GM23338 (cell line): ENCODE measurements around the gene DEUP1. TPM values are rescaled to one million over a fixed set of nuclear protein-coding genes. Genes with fewer than 3 reads are reported as not detected.

Experiments used
- ATAC-seq: fragments of 200-7000 bp; cut with Tn5 transposase; 3 replicates; pipeline ENCODE4 v1.9.1; 2020
- DNase-seq: peaks from one replicate; pipeline ENCODE4 v3.0.0-alpha.2; 2015; ENCODE audit warnings: low spot score
- H2AFZ ChIP-seq: fragments of 200-600 bp; sonication (generic); 2 replicates; pipeline ENCODE4 v1.8.0; 2016; ENCODE audit warnings: antibody characterized with exemption, mild to moderate bottlenecking, moderate library complexity
- H3F3A ChIP-seq: fragments of 200-600 bp; sonication (generic); replicated peaks from 2 replicates; pipeline ENCODE4 v1.8.0; 2017; ENCODE audit warnings: antibody characterized with exemption, mixed run types, low read depth
- H3K27ac ChIP-seq: fragments of 200-600 bp; sonication (generic); 2 replicates; pipeline ENCODE4 v1.6.1; 2016; ENCODE audit warnings: low read depth
- H3K27me3 ChIP-seq: fragments of 200-600 bp; sonication (generic); 2 replicates; pipeline ENCODE4 v1.8.0; 2016; ENCODE audit warnings: mild to moderate bottlenecking, mixed run types, moderate library complexity; ENCODE audit not compliant: insufficient read depth
- H3K36me3 ChIP-seq: fragments of 200-600 bp; sonication (generic); 2 replicates; pipeline ENCODE4 v1.8.0; 2016; ENCODE audit warnings: mild to moderate bottlenecking; ENCODE audit not compliant: insufficient read depth
- H3K4me1 ChIP-seq: fragments of 200-600 bp; sonication (generic); 2 replicates; pipeline ENCODE4 v1.8.0; 2016; ENCODE audit warnings: mild to moderate bottlenecking, moderate library complexity; ENCODE audit not compliant: insufficient read depth
- H3K4me2 ChIP-seq: fragments of 200-600 bp; sonication (generic); 2 replicates; pipeline ENCODE4 v1.7.1; 2017; ENCODE audit warnings: mixed run types
- H3K4me3 ChIP-seq: fragments of 200-600 bp; sonication (generic); 2 replicates; pipeline ENCODE4 v1.6.1; 2016; ENCODE audit warnings: mixed run types
- H3K79me2 ChIP-seq: fragments of 200-600 bp; sonication (generic); replicated peaks from 2 replicates; pipeline ENCODE4 v1.8.0; 2017; ENCODE audit warnings: mild to moderate bottlenecking; ENCODE audit not compliant: insufficient read depth
- H3K9me2 ChIP-seq: fragments of 200-600 bp; sonication (generic); 2 replicates; pipeline ENCODE4 v1.8.0; 2017; ENCODE audit not compliant: insufficient read depth
- H4K20me1 ChIP-seq: fragments of 200-600 bp; sonication (generic); replicated peaks from 2 replicates; pipeline ENCODE4 v1.8.0; 2017; ENCODE audit warnings: mild to moderate bottlenecking; ENCODE audit not compliant: insufficient read depth
- H3K27ac Mint-ChIP-seq: 2 replicates; pipeline ENCODE4 v1.8.0; 2020; ENCODE audit warnings: inconsistent platforms, mild to moderate bottlenecking, moderate library complexity, mixed read lengths
- H3K27me3 Mint-ChIP-seq: 3 replicates; pipeline ENCODE4 v1.8.0; 2022; ENCODE audit warnings: low read depth, mild to moderate bottlenecking, moderate library complexity, mixed read lengths, inconsistent platforms; ENCODE audit not compliant: insufficient read depth, poor library complexity
- H3K36me3 Mint-ChIP-seq: 3 replicates; pipeline ENCODE4 v1.8.0; 2021; ENCODE audit warnings: low read depth, mild to moderate bottlenecking, inconsistent platforms, moderate library complexity, mixed read lengths
- H3K4me1 Mint-ChIP-seq: 3 replicates; pipeline ENCODE4 v1.8.0; 2020; ENCODE audit warnings: mild to moderate bottlenecking, inconsistent platforms, mixed read lengths
- H3K4me3 Mint-ChIP-seq: 3 replicates; pipeline ENCODE4 v1.8.0; 2021; ENCODE audit warnings: moderate library complexity, mild to moderate bottlenecking, inconsistent platforms, mixed read lengths
- H3K9me3 Mint-ChIP-seq: 3 replicates; pipeline ENCODE4 v1.8.0; 2020; ENCODE audit warnings: moderate library complexity, mild to moderate bottlenecking, inconsistent platforms, mixed read lengths
- CREB1 ChIP-seq: fragments of 250-450 bp; sonication (Bioruptor Pico); IDR thresholded peaks from 2 replicates; pipeline ENCODE4 v1.5.0; 2020; ENCODE audit warnings: low read depth, mild to moderate bottlenecking, moderate library complexity
- EZH2 ChIP-seq: fragments of 200-600 bp; sonication (generic); IDR thresholded peaks from one replicate; pipeline ENCODE4 v1.8.0; 2017; ENCODE audit warnings: antibody characterized with exemption, mild to moderate bottlenecking, low read depth; ENCODE audit not compliant: unreplicated experiment
- JUNB ChIP-seq: IDR thresholded peaks from one replicate; pipeline ENCODE4 v1.6.1; 2016; ENCODE audit warnings: antibody characterized with exemption; ENCODE audit not compliant: unreplicated experiment
- POLR2AphosphoS5 ChIP-seq: IDR thresholded peaks from 2 replicates; pipeline ENCODE4 v1.6.1; 2016; ENCODE audit warnings: antibody characterized with exemption, low read depth
- REST ChIP-seq: IDR thresholded peaks from one replicate; pipeline ENCODE4 v1.6.1; 2018; ENCODE audit warnings: antibody characterized with exemption; ENCODE audit not compliant: unreplicated experiment
- STAT1 ChIP-seq: IDR thresholded peaks from one replicate; pipeline ENCODE4 v1.6.1; 2016; ENCODE audit warnings: antibody characterized with exemption; ENCODE audit not compliant: unreplicated experiment
- ZNF114 ChIP-seq: fragments of 250-450 bp; sonication (Bioruptor Pico); IDR thresholded peaks from 2 replicates; pipeline ENCODE4 v1.5.0; 2020; ENCODE audit warnings: mild to moderate bottlenecking, moderate library complexity
- ZNF331 ChIP-seq: fragments of 250-450 bp; sonication (Bioruptor Pico); IDR thresholded peaks from 2 replicates; pipeline ENCODE4 v1.5.0; 2020; ENCODE audit warnings: low read depth, mild to moderate bottlenecking, moderate library complexity
- ZNF462 ChIP-seq: fragments of 250-450 bp; sonication (Bioruptor Pico); IDR thresholded peaks from 2 replicates; pipeline ENCODE4 v1.5.0; 2020; ENCODE audit warnings: mild to moderate bottlenecking, moderate library complexity
- polyA plus RNA-seq: library from polyadenylated mRNA; unstranded; fragments of >200 nt; fragmentation: Nextera tagmentation; extraction: Ambion mirVana; gene quantifications from 2 replicates; pipeline ENCODE4 v1.2.1, GENCODE V29; 2016
- total RNA-seq: library from RNA; depleted of rRNA; stranded (reverse); fragments of >200 nt; shearing (Covaris generic); gene quantifications from 2 replicates; pipeline ENCODE4 v1.2.3, GENCODE V29; 2014

Gene DEUP1
- total and polyA plus RNA-seq, 2 experiments from 2014 or later: 0.63 to 1.7 TPM

GRCh38 chr11:93389737-93390136 lies 59.2 kb downstream of the DEUP1 start:
- Histone ChIP-seq H3K27ac (no peak overlapping the region), H3K4me1 (peaks cover 22% of the 10 kb centered on the region), H3F3A (no peaks in the 10 kb centered on the region), H3K36me3 (no peaks in the 10 kb centered on the region), H2AFZ (no peak overlapping the region), H4K20me1 (no peaks in the 10 kb centered on the region), H3K4me3 (no peak overlapping the region), H3K9me2 (no peaks in the 10 kb centered on the region), H3K4me2 (no peak overlapping the region), H3K27me3 (no peaks in the 10 kb centered on the region), H3K79me2 (no peaks in the 10 kb centered on the region)
- Mint-ChIP-seq H3K27ac (no peak overlapping the region), H3K36me3 (no peaks in the 10 kb centered on the region; the same call in 2 of the 3 replicates), H3K4me1 (peaks cover 25% of the 10 kb centered on the region), H3K27me3 (peaks cover 5% of the 10 kb centered on the region), H3K9me3 (no peaks in the 10 kb centered on the region), H3K4me3 (no peak overlapping the region)
- DNase-seq (no peak), ATAC-seq (no peak)
- TF ChIP-seq POLR2AphosphoS5 (no peak), REST (no peak), JUNB (no peak), STAT1 (no peak), ZNF331 (no peak), EZH2 (no peak), ZNF114 (CRISPR knock-in tag) (no peak), CREB1 (CRISPR knock-in tag) (no peak), ZNF462 (CRISPR knock-in tag) (no peak)
